Stomach (tissue), 4 donors: Measurements from ENCODE around the gene GPANK1.

ENCODE experiments used
- EP300 ChIP-seq: sonication (generic); formaldehyde crosslinking; IDR thresholded peaks from one replicate; pipeline ENCODE4 v1.6.1; 2017; ENCODE audit warnings: antibody characterized with exemption
- POLR2A ChIP-seq, 4 donors: fragments of 450-650 bp; IDR thresholded peaks; one replicate each; pipeline ENCODE4 v1.6.1; 2016; ENCODE audit warnings: antibody characterized with exemption in 4 of 4, control low read depth in 2 of 4, mild to moderate bottlenecking in 1 of 4, moderate library complexity in 1 of 4
- TF ChIP-seq, protein P1 (sequence below), 7 experiments: fragments of 450-650 bp in 4 of 7; fragments of 200-600 bp in 3 of 7; sonication (generic) in 3 of 7; IDR thresholded peaks; one replicate each; pipeline ENCODE4 v1.5.1; 2016 to 2019; ENCODE audit warnings: antibody characterized with exemption in 7 of 7, control low read depth in 2 of 7, mild to moderate bottlenecking in 1 of 7

DNA sequence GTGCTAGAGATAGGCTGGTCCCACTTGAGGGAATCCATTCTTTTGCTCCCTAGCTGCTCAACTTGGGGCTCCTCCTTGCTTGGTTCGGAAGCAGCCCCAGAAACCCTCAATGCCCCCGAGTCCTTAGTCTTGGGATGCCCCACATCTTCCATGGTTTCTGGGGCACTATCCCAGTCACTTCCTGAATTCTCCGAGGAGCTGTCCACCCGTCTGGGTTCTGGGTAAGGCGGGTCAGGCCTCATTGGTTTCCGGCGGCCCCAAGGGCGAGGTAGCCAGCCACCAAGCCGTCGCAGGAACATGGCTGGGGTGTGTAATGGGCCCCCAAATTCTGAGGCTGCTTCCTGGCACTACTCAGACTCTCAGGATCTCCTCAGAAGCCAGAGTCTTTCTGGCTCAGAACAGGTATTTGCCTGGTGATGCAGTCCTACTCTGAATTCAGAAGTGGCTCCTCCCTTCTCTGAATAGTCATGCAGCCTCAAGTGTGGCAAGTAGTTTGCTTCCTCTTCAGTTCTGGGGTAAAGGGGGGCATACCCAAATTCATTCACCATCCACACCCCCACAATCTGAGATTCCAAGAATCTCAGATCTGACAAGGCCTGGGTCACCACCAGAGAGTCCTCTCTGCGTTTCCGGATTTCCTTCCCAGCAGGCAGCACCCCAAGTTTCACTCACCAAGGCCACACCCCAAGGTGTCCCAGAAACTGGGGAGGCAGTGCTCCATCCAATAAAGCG, 5.0 kb downstream of the GPANK1 start:
- TF ChIP-seq, protein P1, sequence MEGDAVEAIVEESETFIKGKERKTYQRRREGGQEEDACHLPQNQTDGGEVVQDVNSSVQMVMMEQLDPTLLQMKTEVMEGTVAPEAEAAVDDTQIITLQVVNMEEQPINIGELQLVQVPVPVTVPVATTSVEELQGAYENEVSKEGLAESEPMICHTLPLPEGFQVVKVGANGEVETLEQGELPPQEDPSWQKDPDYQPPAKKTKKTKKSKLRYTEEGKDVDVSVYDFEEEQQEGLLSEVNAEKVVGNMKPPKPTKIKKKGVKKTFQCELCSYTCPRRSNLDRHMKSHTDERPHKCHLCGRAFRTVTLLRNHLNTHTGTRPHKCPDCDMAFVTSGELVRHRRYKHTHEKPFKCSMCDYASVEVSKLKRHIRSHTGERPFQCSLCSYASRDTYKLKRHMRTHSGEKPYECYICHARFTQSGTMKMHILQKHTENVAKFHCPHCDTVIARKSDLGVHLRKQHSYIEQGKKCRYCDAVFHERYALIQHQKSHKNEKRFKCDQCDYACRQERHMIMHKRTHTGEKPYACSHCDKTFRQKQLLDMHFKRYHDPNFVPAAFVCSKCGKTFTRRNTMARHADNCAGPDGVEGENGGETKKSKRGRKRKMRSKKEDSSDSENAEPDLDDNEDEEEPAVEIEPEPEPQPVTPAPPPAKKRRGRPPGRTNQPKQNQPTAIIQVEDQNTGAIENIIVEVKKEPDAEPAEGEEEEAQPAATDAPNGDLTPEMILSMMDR (IDR thresholded peaks at IDR 0.05): no peak
- TF ChIP-seq POLR2A (IDR thresholded peaks at IDR 0.05) (no peak), EP300 (no peak)
